HG03045 (cell line): ENCODE data around the gene BEND2.
"Not testable (repeated sequence)": the region's sequence is repeated elsewhere in the genome, so short reads cannot be mapped to it uniquely, and the experiment has no call there.

Experiments used
- ATAC-seq: cut with Tn5 transposase; IDR thresholded peaks from one replicate; pipeline ENCODE4 v1.9.1; 2021; ENCODE audit warnings: mild to moderate bottlenecking, moderate library complexity; ENCODE audit not compliant: unreplicated experiment

BEND2 gene

GRCh38 chrX:18220786-18221185, at the start of gene BEND2:
TSS of gene BEND2 (minus strand) at chrX:18220886. CDS start at chrX:18220750, 136 bp downstream.
- no peak for ATAC-seq

GRCh38 chrX:18255059-18255458, 34.4 kb upstream of the BEND2 start:
- ATAC-seq, result no peak

GRCh38 chrX:18252644-18253359, 32.1 kb upstream of the BEND2 start:
- ATAC-seq, result no peak

GRCh38 chrX:18229646-18230045, 9.0 kb upstream of the BEND2 start:
- ATAC-seq, result not testable (repeated sequence)

- ATAC-seq, result no peak
Measured at GRCh38 chrX:18228069-18228468, 7.4 kb upstream of the BEND2 start.

- no peak for ATAC-seq
Measured at GRCh38 chrX:18227458-18227857, 6.8 kb upstream of the BEND2 start.

- ATAC-seq, result no peak
Measured at GRCh38 chrX:18210470-18210869, 10.2 kb downstream of the BEND2 start.

GRCh38 chrX:18206657-18207056, 14.0 kb downstream of the BEND2 start:
- no peak for ATAC-seq

- no peak for ATAC-seq
Measured at GRCh38 chrX:18203631-18204030, 17.1 kb downstream of the BEND2 start.

- ATAC-seq, result no peak
Measured at GRCh38 chrX:18194688-18195087, 26.0 kb downstream of the BEND2 start.

GRCh38 chrX:18179446-18179845, 41.2 kb downstream of the BEND2 start:
- no peak for ATAC-seq

GRCh38 chrX:18174971-18175370, 45.7 kb downstream of the BEND2 start:
- no peak for ATAC-seq

GRCh38 chrX:18174209-18174608, 46.5 kb downstream of the BEND2 start:
- ATAC-seq, result no peak

GRCh38 chrX:18173494-18174180, 47.0 kb downstream of the BEND2 start:
- ATAC-seq, result no peak

- no peak for ATAC-seq
Measured at GRCh38 chrX:18172970-18173369, 47.7 kb downstream of the BEND2 start.

- ATAC-seq, result no peak
Measured at GRCh38 chrX:18170910-18171309, 49.8 kb downstream of the BEND2 start.

GRCh38 chrX:18166068-18166467, 54.6 kb downstream of the BEND2 start:
- ATAC-seq, result no peak

- no peak for ATAC-seq
Measured at GRCh38 chrX:18160369-18160768, 60.3 kb downstream of the BEND2 start.

GRCh38 chrX:18158963-18159362, 61.7 kb downstream of the BEND2 start:
- ATAC-seq, result no peak

- ATAC-seq, result no peak
Measured at GRCh38 chrX:18151649-18152048, 69.0 kb downstream of the BEND2 start.

GRCh38 chrX:18151157-18151556, 69.5 kb downstream of the BEND2 start:
- no peak for ATAC-seq

- no peak for ATAC-seq
Measured at GRCh38 chrX:18149454-18149853, 71.2 kb downstream of the BEND2 start.
